KOPT-K1 (cell line): Measurements from ENCODE around the gene SORL1-AS1.

Source experiments
- H3K27ac ChIP-seq: fragments of 200-600 bp; sonication (generic); 2 replicates; pipeline ENCODE4 v1.5.1; 2016; ENCODE audit warnings: antibody characterized with exemption, mild to moderate bottlenecking, low read depth, low read length; ENCODE audit not compliant: poor library complexity, severe bottlenecking
- H3K36me3 ChIP-seq: fragments of 200-600 bp; sonication (generic); 2 replicates; pipeline ENCODE4 v1.5.1; 2017; ENCODE audit warnings: antibody characterized with exemption, mild to moderate bottlenecking, low read length, moderate library complexity; ENCODE audit not compliant: insufficient read depth
- H3K9me3 ChIP-seq: fragments of 200-600 bp; sonication (generic); 2 replicates; pipeline ENCODE4 v1.5.1; 2017; ENCODE audit warnings: antibody characterized with exemption, low read length, mild to moderate bottlenecking; ENCODE audit not compliant: insufficient read depth, poor library complexity, severe bottlenecking

SORL1-AS1 gene

GRCh38 chr11:121465709-121466062 lies 12.9 kb upstream of the SORL1-AS1 start:
- Histone ChIP-seq H3K9me3 (no peaks in the 10 kb centered on the region), H3K36me3 (peaks cover 5% of the 10 kb centered on the region; the same call in 1 of the 2 replicates), H3K27ac (no peak overlapping the region)

GRCh38 chr11:121464352-121464946 lies 11.7 kb upstream of the SORL1-AS1 start:
- Histone ChIP-seq H3K9me3 (no peaks in the 10 kb centered on the region), H3K27ac (no peak overlapping the region), H3K36me3 (no peaks in the 10 kb centered on the region)

- no peak overlapping the region for H3K27ac ChIP-seq
- no peaks in the 10 kb centered on the region for H3K9me3 ChIP-seq
- no peaks in the 10 kb centered on the region for H3K36me3 ChIP-seq
Measured at GRCh38 chr11:121463689-121464335, 11.0 kb upstream of the SORL1-AS1 start.

DNA sequence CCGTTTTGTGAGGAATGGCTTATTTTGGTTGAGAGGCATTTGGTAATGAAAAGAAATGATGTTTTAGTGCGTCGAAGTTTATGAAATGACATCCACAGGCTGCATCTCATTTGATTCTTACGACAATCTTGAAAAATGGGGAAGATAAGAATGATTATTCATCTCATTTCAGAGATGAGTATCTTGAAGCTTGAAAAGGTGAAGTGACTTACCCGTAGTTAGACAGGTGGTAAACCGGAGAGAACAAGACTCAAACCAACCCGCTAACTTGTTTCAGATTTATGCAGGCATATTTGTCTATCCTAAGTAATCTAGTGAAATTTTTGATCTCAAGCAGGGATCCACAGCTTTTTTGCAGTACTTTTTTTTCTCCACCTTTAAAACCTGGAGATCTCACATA lies 9.1 kb upstream of the SORL1-AS1 start:
- Histone ChIP-seq H3K36me3 (no peaks in the 10 kb centered on the region), H3K9me3 (no peaks in the 10 kb centered on the region), H3K27ac (no peak overlapping the region)

- no peaks in the 10 kb centered on the region for H3K9me3 ChIP-seq
- no peaks in the 10 kb centered on the region for H3K36me3 ChIP-seq
- no peak overlapping the region for H3K27ac ChIP-seq
Measured at GRCh38 chr11:121460941-121461514, 8.3 kb upstream of the SORL1-AS1 start.

GRCh38 chr11:121459413-121460017 lies 6.7 kb upstream of the SORL1-AS1 start:
- Histone ChIP-seq H3K9me3 (no peaks in the 10 kb centered on the region), H3K27ac (no peak overlapping the region), H3K36me3 (no peaks in the 10 kb centered on the region)

GRCh38 chr11:121458551-121458950 lies 5.8 kb upstream of the SORL1-AS1 start:
- no peaks in the 10 kb centered on the region for H3K9me3 ChIP-seq
- no peaks in the 10 kb centered on the region for H3K36me3 ChIP-seq
- no peak overlapping the region for H3K27ac ChIP-seq

DNA sequence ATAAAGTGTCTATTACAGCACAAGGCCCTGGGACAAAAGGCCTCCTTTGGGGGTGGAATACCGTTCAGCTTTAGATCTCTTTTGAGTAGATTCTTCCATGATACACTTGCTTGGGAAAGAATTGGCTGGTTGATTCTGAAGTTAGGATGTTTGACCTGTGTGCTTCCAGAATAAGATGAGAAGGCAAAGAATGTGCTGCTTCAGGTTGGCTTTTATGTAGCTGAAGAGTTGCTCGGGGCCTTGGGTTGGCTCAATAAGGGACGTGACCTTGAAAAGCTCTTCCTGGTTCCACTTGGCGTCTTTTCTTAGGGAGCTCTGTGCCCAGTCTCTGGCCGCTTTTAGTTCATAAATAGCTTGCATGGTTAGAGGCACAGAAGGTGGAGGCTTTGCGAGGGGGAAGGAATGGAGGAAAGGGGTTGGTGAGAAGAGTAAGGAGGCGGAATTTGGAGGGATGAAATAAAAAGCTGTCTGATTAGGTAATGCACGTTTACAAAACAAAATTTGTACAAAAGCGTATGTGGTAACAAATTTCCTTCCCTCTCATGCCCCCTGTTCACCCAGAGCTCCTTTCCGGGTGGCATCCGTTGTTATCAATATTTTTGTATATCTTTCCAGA lies 4.2 kb upstream of the SORL1-AS1 start:
- Histone ChIP-seq H3K36me3 (no peaks in the 10 kb centered on the region), H3K27ac (no peak overlapping the region)

DNA sequence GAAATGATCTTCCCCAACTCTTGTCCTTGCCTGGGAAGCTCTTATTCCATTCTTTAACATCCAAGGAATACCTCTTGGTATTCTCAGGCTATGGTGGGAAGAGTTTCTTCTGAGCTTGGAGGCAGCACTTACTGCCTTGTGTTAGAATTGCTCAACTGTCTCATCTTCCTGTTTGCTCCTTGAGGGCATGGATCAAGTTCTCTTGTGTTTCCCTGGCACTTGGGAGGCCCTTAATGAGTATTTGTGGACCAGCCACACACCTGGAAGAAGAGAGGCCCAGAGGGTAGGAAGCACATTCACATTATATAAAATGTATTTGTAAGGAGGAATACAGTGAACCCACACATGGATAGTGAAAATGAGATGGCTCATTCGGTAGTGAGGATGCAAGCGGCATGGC lies 3.4 kb upstream of the SORL1-AS1 start:
- Histone ChIP-seq H3K27ac (no peak overlapping the region), H3K36me3 (no peaks in the 10 kb centered on the region), H3K9me3 (no peaks in the 10 kb centered on the region)

More for the DNA sequence above, 4.2 kb upstream of the SORL1-AS1 start:
- H3K9me3 ChIP-seq, result no peaks in the 10 kb centered on the region

- Histone ChIP-seq H3K27ac (no peak overlapping the region), H3K36me3 (no peaks in the 10 kb centered on the region), H3K9me3 (no peaks in the 10 kb centered on the region)
Measured at GRCh38 chr11:121455115-121455514, 2.3 kb upstream of the SORL1-AS1 start.

GRCh38 chr11:121453589-121454299 lies 977 bp upstream of the SORL1-AS1 start:
- no peaks in the 10 kb centered on the region for H3K36me3 ChIP-seq
- peaks cover 6% of the 10 kb centered on the region for H3K9me3 ChIP-seq
- H3K27ac ChIP-seq, result no peak overlapping the region

- H3K27ac ChIP-seq, result peak within 1 kb of the TSS; percentile 63
- peaks cover 7% of the 10 kb centered on the region for H3K9me3 ChIP-seq
- no peaks in the 10 kb centered on the region for H3K36me3 ChIP-seq
Measured at GRCh38 chr11:121451986-121452608, 670 bp downstream of the SORL1-AS1 start, which contains the start of gene SORL1. SORL1 (plus strand) TSS chr11:121452314; CDS start chr11:121452332, 18 bp downstream.

DNA sequence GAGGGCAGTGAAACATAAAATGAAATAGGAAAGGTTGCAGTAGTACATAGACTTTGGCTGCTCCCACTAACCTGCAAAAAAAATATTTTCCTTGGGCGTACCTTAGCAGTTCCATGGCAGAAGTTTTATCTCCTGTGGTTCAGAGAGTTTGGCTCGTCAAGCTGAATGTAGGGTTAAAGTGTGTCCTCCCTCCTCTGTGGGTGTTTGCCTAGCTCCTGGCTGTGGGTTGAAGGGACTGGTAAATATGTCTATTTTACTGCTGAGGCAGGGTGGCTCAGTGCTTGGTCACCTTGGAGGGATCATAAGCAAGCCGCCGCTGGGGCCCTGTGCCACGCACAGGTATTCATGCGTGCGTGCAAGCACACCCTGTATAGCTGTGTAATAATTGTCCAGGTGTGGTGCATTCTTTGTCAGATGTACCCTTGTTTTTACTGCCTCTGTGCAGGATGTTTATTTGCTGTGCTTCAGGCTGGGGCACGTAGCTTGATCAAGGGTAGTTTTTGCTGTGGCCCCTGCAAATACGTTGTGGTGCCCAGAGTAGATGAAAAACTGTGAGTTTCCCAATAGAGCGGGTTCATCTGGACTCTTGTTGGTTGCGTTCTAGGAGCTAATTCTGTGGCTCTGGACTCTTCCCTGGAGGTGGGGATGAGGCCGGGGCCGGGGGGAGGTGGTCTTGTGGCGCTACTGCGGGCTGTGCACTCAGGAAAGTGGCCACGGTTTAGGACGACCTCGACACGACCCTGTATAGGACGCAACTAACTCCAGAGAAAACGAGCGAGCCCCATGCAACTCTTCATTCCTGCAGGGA lies 1.4 kb downstream of the SORL1-AS1 start:
- peak overlapping the region; percentile 63 for H3K27ac ChIP-seq
- no peaks in the 10 kb centered on the region for H3K36me3 ChIP-seq
- peaks cover 7% of the 10 kb centered on the region for H3K9me3 ChIP-seq

- H3K27ac ChIP-seq, result no peak overlapping the region
- H3K36me3 ChIP-seq, result no peaks in the 10 kb centered on the region
- peaks cover 7% of the 10 kb centered on the region for H3K9me3 ChIP-seq
Measured at GRCh38 chr11:121450401-121450800, 2.4 kb downstream of the SORL1-AS1 start.
